Left ventricle myocardium inferior (tissue), 1 donor: Measurements from ENCODE around the gene HELZ. TPM values are rescaled to one million over a fixed set of nuclear protein-coding genes. Genes with fewer than 3 reads are reported as not detected.

Experiments
- DNase-seq: peaks from one replicate; pipeline ENCODE4 v3.0.0-alpha.2; 2020
- H3K27ac ChIP-seq: fragments of 200-600 bp; replicated peaks from 2 replicates; pipeline ENCODE4 v1.8.0; 2021
- H3K27me3 ChIP-seq: fragments of 200-600 bp; 2 replicates; pipeline ENCODE4 v1.8.0; 2021; ENCODE audit warnings: low read depth
- H3K36me3 ChIP-seq: fragments of 200-600 bp; 2 replicates; pipeline ENCODE4 v1.8.0; 2021
- H3K4me1 ChIP-seq: fragments of 200-600 bp; 2 replicates; pipeline ENCODE4 v1.8.0; 2021
- H3K4me3 ChIP-seq: fragments of 200-600 bp; 2 replicates; pipeline ENCODE4 v1.8.0; 2021; ENCODE audit warnings: mild to moderate bottlenecking, moderate library complexity
- H3K9me3 ChIP-seq: fragments of 200-600 bp; replicated peaks from 2 replicates; pipeline ENCODE4 v1.8.0; 2021
- CTCF ChIP-seq: fragments of 200-600 bp; IDR thresholded peaks from 2 replicates; pipeline ENCODE4 v1.8.0; 2021; ENCODE audit warnings: antibody characterized with exemption, mild to moderate bottlenecking, borderline replicate concordance
- intact Hi-C: fragments of 100-400 bp; cut with micrococcal nuclease; formaldehyde crosslinking; loops from one replicate; pipeline ENCODE4 v1.11.0; 2022
- total RNA-seq: library from RNA; stranded (reverse); fragmentation: NEBNext Ultra II Directional; extraction: Animal tissue kit (Norgen Biotek cat#: 25700); gene quantifications from one replicate; pipeline ENCODE4 v1.2.1, GENCODE V29; 2021
- donor health status: DM: no; HTN: yes; CAD: no; lungs with severe emphysema.

HELZ gene
- total RNA-seq, 1 donor from 2014 or later = 36.7 TPM

DNA sequence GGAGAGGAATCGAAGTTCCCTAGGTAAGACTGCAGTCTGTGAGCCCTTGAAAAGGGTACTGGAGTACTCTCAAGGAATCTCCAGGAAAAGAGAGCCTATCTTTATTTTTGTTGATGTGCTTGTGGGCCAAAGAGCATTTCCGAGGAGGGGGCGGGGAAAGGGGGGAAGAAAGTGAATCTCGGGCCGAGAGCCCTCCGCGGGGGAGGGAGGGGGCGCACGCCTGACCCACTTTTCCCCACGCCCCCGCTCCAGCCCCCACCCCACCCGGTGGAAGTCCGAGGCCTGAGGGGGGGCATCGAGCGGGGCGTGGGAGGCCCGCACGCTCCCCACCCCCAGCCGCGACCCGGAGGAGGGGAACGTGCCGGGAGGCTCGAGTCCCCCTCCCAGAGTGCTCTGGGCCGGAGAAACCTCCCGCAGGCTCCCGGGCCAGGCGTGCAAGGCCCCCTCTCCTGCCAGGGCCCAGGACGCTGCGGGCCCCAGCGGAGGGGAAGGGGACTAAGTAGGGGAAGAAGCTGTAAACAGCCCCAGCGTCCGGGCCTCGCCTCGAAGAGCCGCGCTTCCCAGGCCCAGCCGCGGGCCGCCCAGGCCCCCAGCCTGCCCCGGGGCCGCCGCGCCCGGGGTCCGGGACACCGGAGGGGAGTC is 444 bp downstream of the HELZ start:
- DNase-seq = peak; percentile 18
- Histone ChIP-seq H3K27ac (peak overlapping the region; percentile 89), H3K36me3 (no peaks in the 10 kb centered on the region), H3K4me3 (peak overlapping the region; percentile 99), H3K9me3 (no peaks in the 10 kb centered on the region), H3K27me3 (no peaks in the 10 kb centered on the region), H3K4me1 (peaks cover 70% of the 10 kb centered on the region)
- intact Hi-C loops = no loop called here
- no peak for TF ChIP-seq CTCF

DNA sequence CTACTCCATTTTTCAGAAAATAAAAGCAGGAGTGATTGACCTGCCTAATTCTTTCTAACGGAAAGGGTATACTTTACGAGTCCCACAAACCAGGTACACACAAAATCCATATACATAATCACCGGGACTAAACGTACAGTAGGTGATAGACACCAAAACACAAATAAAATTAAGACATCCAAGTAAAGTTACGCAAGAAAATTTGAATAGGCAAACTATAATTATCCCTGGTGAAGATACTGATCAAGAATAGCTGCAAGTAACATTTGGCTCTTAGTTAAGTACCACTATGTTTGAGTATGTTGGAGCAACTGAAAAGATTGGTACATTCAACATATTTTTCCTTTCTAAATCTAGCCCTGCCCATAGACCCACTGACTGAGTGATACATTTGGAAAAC is 1.7 kb downstream of the HELZ start:
- H3K4me3 ChIP-seq = peak overlapping the region; percentile 99
- no peaks in the 10 kb centered on the region for H3K27me3 ChIP-seq
- no peak for TF ChIP-seq CTCF
- intact Hi-C loops = no loop called here
- no peaks in the 10 kb centered on the region for H3K9me3 ChIP-seq
- DNase-seq = no peak
- H3K36me3 ChIP-seq = peaks cover 11% of the 10 kb centered on the region
- peaks cover 79% of the 10 kb centered on the region for H3K4me1 ChIP-seq
- H3K27ac ChIP-seq = no peak overlapping the region

- Histone ChIP-seq H3K27ac (peak overlapping the region; percentile 37), H3K9me3 (no peaks in the 10 kb centered on the region), H3K4me3 (no peak overlapping the region), H3K36me3 (peaks cover 24% of the 10 kb centered on the region), H3K4me1 (peaks cover 79% of the 10 kb centered on the region), H3K27me3 (no peaks in the 10 kb centered on the region)
- TF ChIP-seq CTCF = no peak
- intact Hi-C loops = no loop called here
- DNase-seq = no peak
These were observed 3.2 kb downstream of the HELZ start for GRCh38 chr17:67241719-67242341.

- no peak for TF ChIP-seq CTCF
- intact Hi-C loops = no loop called here
- DNase-seq = no peak
- Histone ChIP-seq H3K27me3 (no peaks in the 10 kb centered on the region), H3K36me3 (peaks cover 41% of the 10 kb centered on the region), H3K9me3 (no peaks in the 10 kb centered on the region), H3K27ac (no peak overlapping the region), H3K4me1 (peaks cover 60% of the 10 kb centered on the region), H3K4me3 (no peak overlapping the region)
These were observed 5.4 kb downstream of the HELZ start for GRCh38 chr17:67239597-67239996.

GRCh38 chr17:67238991-67239390 is 6.0 kb downstream of the HELZ start:
- H3K9me3 ChIP-seq = no peaks in the 10 kb centered on the region
- intact Hi-C loops = no loop called here
- H3K4me1 ChIP-seq = peaks cover 54% of the 10 kb centered on the region
- no peak for DNase-seq
- no peak overlapping the region for H3K4me3 ChIP-seq
- no peaks in the 10 kb centered on the region for H3K27me3 ChIP-seq
- no peak for TF ChIP-seq CTCF
- no peak overlapping the region for H3K27ac ChIP-seq
- peaks cover 45% of the 10 kb centered on the region for H3K36me3 ChIP-seq
